Tibial nerve (tissue), 4 donors: ENCODE data around the gene ACP3. TPM values are rescaled to one million over a fixed set of nuclear protein-coding genes. Genes with fewer than 3 reads are reported as not detected.
"Not testable (repeated sequence)": the region's sequence is repeated elsewhere in the genome, so short reads cannot be mapped to it uniquely, and the experiment has no call there.

Experiments
- DNase-seq, 2 donors: peaks; one replicate each; pipeline ENCODE4 v3.0.0-alpha.2; 2019; ENCODE audit warnings: low spot score in 2 of 2
- H3K27ac ChIP-seq, 4 donors: fragments of 200-600 bp; sonication (generic) in 3 of 4; one replicate each; pipeline ENCODE4 v1.5.1; 2017 to 2019; ENCODE audit warnings: mild to moderate bottlenecking in 1 of 4
- H3K27me3 ChIP-seq, 2 donors: fragments of 200-600 bp; sonication (generic) in 1 of 2; one replicate each; pipeline versions ENCODE4 v1.5.1 to v1.6.0; 2017 to 2019
- H3K36me3 ChIP-seq, 3 donors: fragments of 200-600 bp; sonication (generic); one replicate each; pipeline ENCODE4 v1.5.1; 2018 to 2019
- H3K4me1 ChIP-seq, 4 donors: fragments of 200-600 bp; sonication (generic) in 3 of 4; one replicate each; pipeline ENCODE4 v1.5.1; 2017 to 2019
- H3K4me3 ChIP-seq, 4 donors: fragments of 200-600 bp; sonication (generic) in 3 of 4; one replicate each; pipeline ENCODE4 v1.5.1; 2017 to 2019; ENCODE audit warnings: mild to moderate bottlenecking in 1 of 4, moderate library complexity in 1 of 4
- H3K9me3 ChIP-seq, 4 donors: fragments of 200-600 bp; sonication (generic) in 3 of 4; one replicate each; pipeline ENCODE4 v1.5.1; 2017 to 2019
- EP300 ChIP-seq, 2 donors: sonication (generic); formaldehyde crosslinking; IDR thresholded peaks; one replicate each; pipeline ENCODE4 v1.6.1; 2017; ENCODE audit warnings: antibody characterized with exemption in 2 of 2, mild to moderate bottlenecking in 1 of 2
- POLR2A ChIP-seq, 2 donors: fragments of 450-650 bp; IDR thresholded peaks; one replicate each; pipeline ENCODE4 v1.6.1; 2017; ENCODE audit warnings: antibody characterized with exemption in 2 of 2, mild to moderate bottlenecking in 2 of 2, moderate library complexity in 2 of 2
- WGBS, 2 donors: methylation state at CpG; one replicate each; pipeline ENCODE4 v1.1.5; 2018; 5-methylcytosine and 5-hydroxymethylcytosine counted together
- total RNA-seq, 4 donors: library from RNA; depleted of rRNA; stranded (reverse); fragments of >200 nt; gene quantifications; one replicate each; pipeline ENCODE4 v1.1.0, GENCODE V29; 2016
- TF ChIP-seq, protein P1 (sequence below), 5 experiments: fragments of 200-600 bp in 3 of 5; fragments of 450-650 bp in 2 of 5; sonication (generic) in 3 of 5; IDR thresholded peaks; one replicate each; pipeline ENCODE4 v1.5.1; 2016 to 2019; ENCODE audit warnings: antibody characterized with exemption in 5 of 5, mild to moderate bottlenecking in 3 of 5, moderate library complexity in 2 of 5

ACP3 gene
- total RNA-seq, 4 donors from 2014 or later: 0.42 to 5.0 (median 3.3) TPM; not detected in 1

DNA sequence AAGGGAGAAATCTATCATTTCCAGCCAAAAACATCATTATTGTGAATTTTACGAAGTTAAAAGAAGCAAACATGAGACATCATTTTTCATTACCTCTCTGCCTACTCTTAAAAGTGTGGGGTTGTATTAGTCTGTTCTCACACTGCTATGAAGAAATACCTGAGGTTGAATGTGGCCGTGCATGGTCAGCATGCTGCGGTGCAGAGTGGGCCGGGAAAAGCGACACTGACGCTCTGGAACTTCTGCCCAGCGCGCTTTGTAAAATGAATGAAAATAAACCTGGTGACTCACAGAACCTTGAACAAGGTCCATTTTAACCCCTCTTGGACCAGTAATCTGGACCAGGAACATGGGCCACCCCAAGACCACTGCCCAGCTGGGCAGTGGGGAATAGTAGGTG, 69.1 kb downstream of the ACP3 start:
- WGBS, 2 donors: 88 to 92% methylated on average over 8 of the region's 8 CpGs
- no peaks in the 10 kb centered on the region for H3K4me1 ChIP-seq
- no peak overlapping the region for H3K27ac ChIP-seq
- TF ChIP-seq EP300 (IDR thresholded peaks at IDR 0.05) (no peak), POLR2A (IDR thresholded peaks at IDR 0.05) (no peak)
- TF ChIP-seq, protein P1, sequence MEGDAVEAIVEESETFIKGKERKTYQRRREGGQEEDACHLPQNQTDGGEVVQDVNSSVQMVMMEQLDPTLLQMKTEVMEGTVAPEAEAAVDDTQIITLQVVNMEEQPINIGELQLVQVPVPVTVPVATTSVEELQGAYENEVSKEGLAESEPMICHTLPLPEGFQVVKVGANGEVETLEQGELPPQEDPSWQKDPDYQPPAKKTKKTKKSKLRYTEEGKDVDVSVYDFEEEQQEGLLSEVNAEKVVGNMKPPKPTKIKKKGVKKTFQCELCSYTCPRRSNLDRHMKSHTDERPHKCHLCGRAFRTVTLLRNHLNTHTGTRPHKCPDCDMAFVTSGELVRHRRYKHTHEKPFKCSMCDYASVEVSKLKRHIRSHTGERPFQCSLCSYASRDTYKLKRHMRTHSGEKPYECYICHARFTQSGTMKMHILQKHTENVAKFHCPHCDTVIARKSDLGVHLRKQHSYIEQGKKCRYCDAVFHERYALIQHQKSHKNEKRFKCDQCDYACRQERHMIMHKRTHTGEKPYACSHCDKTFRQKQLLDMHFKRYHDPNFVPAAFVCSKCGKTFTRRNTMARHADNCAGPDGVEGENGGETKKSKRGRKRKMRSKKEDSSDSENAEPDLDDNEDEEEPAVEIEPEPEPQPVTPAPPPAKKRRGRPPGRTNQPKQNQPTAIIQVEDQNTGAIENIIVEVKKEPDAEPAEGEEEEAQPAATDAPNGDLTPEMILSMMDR (IDR thresholded peaks at IDR 0.05): no peak
- H3K9me3 ChIP-seq: no peaks in the 10 kb centered on the region
- no peaks in the 10 kb centered on the region for H3K36me3 ChIP-seq
- no peak overlapping the region for H3K4me3 ChIP-seq
- no peak for DNase-seq
- H3K27me3 ChIP-seq: no peaks in the 10 kb centered on the region

DNA sequence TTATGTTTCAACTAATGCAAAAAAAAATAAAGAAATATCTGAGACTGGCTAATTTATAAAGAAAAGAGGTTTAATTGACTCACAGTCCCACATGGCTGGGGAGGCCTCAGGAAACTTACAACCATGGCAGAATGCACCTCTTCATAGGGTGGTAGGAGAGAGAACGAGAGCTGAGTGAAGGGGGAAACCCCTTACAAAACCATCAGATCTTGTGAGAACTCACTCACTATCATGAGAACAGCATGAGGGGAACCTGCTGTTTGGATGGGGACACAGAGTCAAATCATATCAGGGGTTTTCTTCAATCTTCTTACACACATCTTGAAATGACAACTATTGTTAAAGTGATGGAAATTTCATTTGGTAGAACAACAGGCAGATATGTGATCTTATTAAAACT, 75.5 kb downstream of the ACP3 start:
- not testable (repeated sequence) for H3K9me3 ChIP-seq
- WGBS, 2 donors: 81 to 85% methylated on average over 1 of the region's 1 CpG

DNA sequence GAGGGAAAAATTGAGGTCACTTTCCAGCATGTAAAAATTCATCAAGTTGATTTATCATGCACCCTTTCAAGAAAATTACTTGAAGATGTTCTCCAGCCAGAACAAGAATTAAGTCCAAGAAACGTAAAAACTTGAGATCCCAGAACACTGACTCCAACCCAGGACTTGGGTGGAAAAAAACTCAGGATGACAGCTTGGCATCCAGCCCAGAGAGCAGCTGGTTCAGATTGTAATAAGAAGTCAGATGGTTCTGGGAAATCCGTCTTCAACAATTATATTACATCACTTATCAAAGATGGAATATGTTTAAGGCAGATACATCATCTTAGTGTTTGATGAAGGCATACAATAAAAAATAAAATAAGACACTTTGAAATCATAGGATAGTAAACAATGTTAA, 77.1 kb downstream of the ACP3 start:
- whole genome bisulfite sequencing, 2 donors: 20 to 23% methylated on average over 2 of the region's 2 CpGs
- TF ChIP-seq POLR2A (IDR thresholded peaks at IDR 0.05) (no peak), EP300 (IDR thresholded peaks at IDR 0.05) (no peak)
- TF ChIP-seq, protein P1 (IDR thresholded peaks at IDR 0.05): no peak
- no peaks in the 10 kb centered on the region for H3K27me3 ChIP-seq
- DNase-seq: no peak
- H3K36me3 ChIP-seq: no peaks in the 10 kb centered on the region
- H3K4me3 ChIP-seq: no peak overlapping the region
- H3K27ac ChIP-seq: no peak overlapping the region
- peaks cover 0 to 3% (median 0%) of the 10 kb centered on the region in 4 donors for H3K9me3 ChIP-seq
- H3K4me1 ChIP-seq: no peaks in the 10 kb centered on the region

More for the DNA sequence above, 75.5 kb downstream of the ACP3 start:
- not testable (repeated sequence) for H3K36me3 ChIP-seq, H3K4me3 ChIP-seq, DNase-seq, H3K4me1 ChIP-seq, H3K27ac ChIP-seq, H3K27me3 ChIP-seq

DNA sequence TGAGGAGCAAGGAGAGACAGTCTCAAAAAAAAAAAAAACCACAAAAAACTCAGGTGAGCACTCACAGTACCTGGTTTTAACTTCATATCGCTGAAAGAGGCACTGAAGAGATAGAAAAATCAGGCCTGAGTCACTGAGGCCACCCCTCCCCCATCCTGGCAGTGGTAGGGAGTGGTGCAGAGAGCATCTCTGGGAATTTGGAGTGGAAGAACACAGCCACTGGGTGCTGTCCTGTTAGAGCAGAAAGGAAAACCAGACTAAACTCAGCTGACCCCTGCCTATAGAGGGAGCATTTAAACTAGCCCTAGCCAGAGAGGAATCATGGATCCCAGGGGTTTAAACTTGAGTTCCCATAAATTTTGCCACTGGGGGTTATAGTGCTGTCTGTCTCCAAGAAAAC, 77.9 kb downstream of the ACP3 start:
- Histone ChIP-seq H3K9me3 (peaks cover 0 to 3% (median 0%) of the 10 kb centered on the region in 4 donors), H3K36me3 (no peaks in the 10 kb centered on the region), H3K27ac (no peak overlapping the region), H3K27me3 (no peaks in the 10 kb centered on the region), H3K4me1 (no peaks in the 10 kb centered on the region), H3K4me3 (no peak overlapping the region)
- TF ChIP-seq EP300 (IDR thresholded peaks at IDR 0.05) (no peak), POLR2A (IDR thresholded peaks at IDR 0.05) (no peak)
- TF ChIP-seq, protein P1 (IDR thresholded peaks at IDR 0.05): no peak
- no peak for DNase-seq
- 71 to 74% methylated on average over 1 of the region's 1 CpG for WGBS, 2 donors

DNA sequence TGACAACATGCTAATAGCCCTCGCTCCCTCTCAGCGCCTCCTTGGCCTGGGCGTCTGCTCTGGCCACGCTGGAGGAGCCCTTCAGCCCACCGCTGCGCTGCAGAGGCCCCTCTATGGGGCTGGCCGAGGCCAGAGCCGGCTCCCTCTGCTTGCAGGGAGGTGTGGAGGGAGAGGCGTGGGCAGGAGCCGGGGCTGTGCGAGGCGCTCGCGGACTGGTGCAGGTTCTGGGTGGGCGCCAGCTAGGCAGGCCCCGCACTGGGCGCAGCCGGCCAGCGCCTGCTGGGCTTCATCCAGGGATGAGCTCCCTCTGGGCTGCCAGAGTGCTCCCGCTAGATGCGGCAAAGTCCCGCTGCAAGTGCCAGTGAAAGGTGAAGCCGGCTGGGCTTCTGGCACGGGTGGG, 79.0 kb downstream of the ACP3 start:
- Histone ChIP-seq H3K27me3 (no peaks in the 10 kb centered on the region), H3K4me3 (no peak overlapping the region), H3K36me3 (no peaks in the 10 kb centered on the region), H3K27ac (no peak overlapping the region), H3K4me1 (no peaks in the 10 kb centered on the region), H3K9me3 (peaks cover 0 to 3% (median 0%) of the 10 kb centered on the region in 4 donors)
- DNase-seq: no peak
- 88 to 89% methylated on average over 9 to 18 of the region's 24 CpGs for WGBS, 2 donors
- TF ChIP-seq EP300 (IDR thresholded peaks at IDR 0.05) (no peak), POLR2A (IDR thresholded peaks at IDR 0.05) (no peak)
- TF ChIP-seq, protein P1 (IDR thresholded peaks at IDR 0.05): no peak

DNA sequence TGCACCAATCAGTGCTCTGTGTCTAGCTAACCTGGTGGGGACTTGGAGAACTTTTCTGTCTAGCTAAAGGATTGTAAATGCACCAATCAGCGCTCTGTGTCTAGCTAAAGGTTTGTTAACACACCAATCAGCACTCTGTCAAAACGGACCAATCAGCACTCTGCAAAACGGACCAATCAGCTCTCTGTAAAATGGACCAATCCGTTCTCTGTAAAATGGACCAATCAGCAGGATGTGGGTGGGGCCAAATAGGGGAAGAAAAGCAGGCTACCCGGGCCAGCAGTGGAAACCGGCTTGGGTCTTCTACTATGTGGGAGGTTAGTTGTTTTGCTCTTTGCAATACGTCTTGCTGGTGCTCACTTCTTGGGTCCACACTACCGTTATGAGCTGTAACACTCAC, 79.6 kb downstream of the ACP3 start:
- H3K4me1 ChIP-seq, DNase-seq, H3K4me3 ChIP-seq, H3K27me3 ChIP-seq, H3K27ac ChIP-seq, H3K9me3 ChIP-seq, H3K36me3 ChIP-seq: not testable (repeated sequence)
- WGBS, 2 donors: 87 to 92% methylated on average over 8 of the region's 8 CpGs
